RWPE2 (cell line): ENCODE data around the gene PMM2.
A peak's percentile ranks its signal among the peaks of the same experiment; 100 is the strongest.
"Not testable (repeated sequence)": the region's sequence is repeated elsewhere in the genome, so short reads cannot be mapped to it uniquely, and the experiment has no call there.

ENCODE experiments used
- ATAC-seq: fragments of 200-7000 bp; cut with Tn5 transposase; 3 replicates; pipeline ENCODE4 v1.9.1; 2021; ENCODE audit warnings: low read depth
- DNase-seq: peaks from one replicate; pipeline ENCODE4 v3.0.0-alpha.2; 2020; ENCODE audit warnings: low spot score
- H3K27ac ChIP-seq: fragments of 450-650 bp; 2 replicates; pipeline ENCODE4 v1.5.1; 2017; ENCODE audit warnings: mild to moderate bottlenecking; ENCODE audit not compliant: poor library complexity, severe bottlenecking
- H3K27me3 ChIP-seq: fragments of 250-450 bp; sonication (Bioruptor Pico); 2 replicates; pipeline ENCODE4 v1.5.1; 2021; ENCODE audit warnings: mild to moderate bottlenecking, moderate library complexity; ENCODE audit not compliant: insufficient read depth, poor library complexity, severe bottlenecking
- H3K36me3 ChIP-seq: fragments of 250-450 bp; sonication (Bioruptor Pico); 2 replicates; pipeline ENCODE4 v1.5.1; 2020; ENCODE audit warnings: low read depth, mild to moderate bottlenecking, moderate library complexity
- H3K4me1 ChIP-seq: fragments of 250-450 bp; sonication (Bioruptor Pico); 2 replicates; pipeline ENCODE4 v1.5.1; 2021; ENCODE audit warnings: mild to moderate bottlenecking, moderate library complexity; ENCODE audit not compliant: insufficient read depth, poor library complexity, severe bottlenecking
- H3K4me3 ChIP-seq: fragments of 250-450 bp; sonication (Bioruptor Pico); 2 replicates; pipeline ENCODE4 v1.5.1; 2021; ENCODE audit warnings: mild to moderate bottlenecking, moderate library complexity; ENCODE audit not compliant: severe bottlenecking
- H3K9me3 ChIP-seq: fragments of 250-450 bp; sonication (Bioruptor Pico); 2 replicates; pipeline ENCODE4 v1.5.1; 2021; ENCODE audit warnings: mild to moderate bottlenecking, moderate library complexity; ENCODE audit not compliant: severe bottlenecking
- CTCF ChIP-seq: fragments of 450-650 bp; IDR thresholded peaks from one replicate; pipeline ENCODE4 v1.5.1; 2017; ENCODE audit warnings: mild to moderate bottlenecking, moderate library complexity; ENCODE audit not compliant: poor library complexity, severe bottlenecking

PMM2 gene

GRCh38 chr16:8797364-8798173 lies at the start of gene PMM2, which contains the start of gene TMEM186:
PMM2 (plus strand) TSS chr16:8797839; CDS start chr16:8797883, 44 bp downstream.
TMEM186 (minus strand) TSS chr16:8797639; CDS start chr16:8797614, 25 bp downstream.
- peak; percentile 2 for TF ChIP-seq CTCF
- peak; percentile 97 for ATAC-seq
- peak; percentile 97 for DNase-seq
- peaks cover 10% of the 10 kb centered on the region for H3K4me1 ChIP-seq
- H3K27me3 ChIP-seq = no peaks in the 10 kb centered on the region
- peak within 1 kb of the TSS; percentile 67 for H3K27ac ChIP-seq
- peak within 1 kb of the TSS; percentile 90 for H3K4me3 ChIP-seq
- H3K9me3 ChIP-seq = no peaks in the 10 kb centered on the region
- peaks cover 41% of the 10 kb centered on the region for H3K36me3 ChIP-seq

- not testable (repeated sequence) for H3K9me3 ChIP-seq, H3K27me3 ChIP-seq, H3K27ac ChIP-seq, H3K36me3 ChIP-seq, ATAC-seq, H3K4me3 ChIP-seq, DNase-seq, H3K4me1 ChIP-seq
Measured at GRCh38 chr16:8748944-8749343, 48.7 kb upstream of the PMM2 start.

- ATAC-seq (peak; percentile 94), DNase-seq (no peak)
- no peaks in the 10 kb centered on the region for H3K27me3 ChIP-seq
- no peak for TF ChIP-seq CTCF
- no peak overlapping the region for H3K27ac ChIP-seq
- no peaks in the 10 kb centered on the region for H3K9me3 ChIP-seq
- H3K4me3 ChIP-seq = no peak overlapping the region
- H3K36me3 ChIP-seq = no peaks in the 10 kb centered on the region
- peaks cover 8% of the 10 kb centered on the region for H3K4me1 ChIP-seq
Measured at GRCh38 chr16:8751481-8752311, 45.9 kb upstream of the PMM2 start.

GRCh38 chr16:8752706-8753105 lies 44.9 kb upstream of the PMM2 start:
- no peak for TF ChIP-seq CTCF
- Histone ChIP-seq H3K27ac (no peak overlapping the region), H3K9me3 (no peaks in the 10 kb centered on the region), H3K4me3 (no peak overlapping the region), H3K27me3 (no peaks in the 10 kb centered on the region), H3K36me3 (no peaks in the 10 kb centered on the region), H3K4me1 (peaks cover 8% of the 10 kb centered on the region)
- DNase-seq (no peak), ATAC-seq (no peak)

GRCh38 chr16:8753416-8754054 lies 44.1 kb upstream of the PMM2 start:
- TF ChIP-seq CTCF = no peak
- Histone ChIP-seq H3K27me3 (no peaks in the 10 kb centered on the region), H3K27ac (no peak overlapping the region), H3K4me3 (no peak overlapping the region), H3K36me3 (no peaks in the 10 kb centered on the region), H3K4me1 (peaks cover 8% of the 10 kb centered on the region), H3K9me3 (no peaks in the 10 kb centered on the region)
- ATAC-seq (no peak), DNase-seq (no peak)
